NB4 (cell line): Measurements from ENCODE around the gene SLC6A12.

Experiments used
- POLR2A ChIP-seq: IDR thresholded peaks from 2 replicates; pipeline ENCODE4 v1.6.1; 2011; ENCODE audit warnings: mild to moderate bottlenecking; ENCODE audit not compliant: insufficient read length; ENCODE audit errors: extremely low read depth
- TF ChIP-seq, protein P1 (sequence below): IDR thresholded peaks from one replicate; pipeline ENCODE4 v1.5.1; 2012; ENCODE audit warnings: low read depth, low read length

- TF ChIP-seq, protein P1, sequence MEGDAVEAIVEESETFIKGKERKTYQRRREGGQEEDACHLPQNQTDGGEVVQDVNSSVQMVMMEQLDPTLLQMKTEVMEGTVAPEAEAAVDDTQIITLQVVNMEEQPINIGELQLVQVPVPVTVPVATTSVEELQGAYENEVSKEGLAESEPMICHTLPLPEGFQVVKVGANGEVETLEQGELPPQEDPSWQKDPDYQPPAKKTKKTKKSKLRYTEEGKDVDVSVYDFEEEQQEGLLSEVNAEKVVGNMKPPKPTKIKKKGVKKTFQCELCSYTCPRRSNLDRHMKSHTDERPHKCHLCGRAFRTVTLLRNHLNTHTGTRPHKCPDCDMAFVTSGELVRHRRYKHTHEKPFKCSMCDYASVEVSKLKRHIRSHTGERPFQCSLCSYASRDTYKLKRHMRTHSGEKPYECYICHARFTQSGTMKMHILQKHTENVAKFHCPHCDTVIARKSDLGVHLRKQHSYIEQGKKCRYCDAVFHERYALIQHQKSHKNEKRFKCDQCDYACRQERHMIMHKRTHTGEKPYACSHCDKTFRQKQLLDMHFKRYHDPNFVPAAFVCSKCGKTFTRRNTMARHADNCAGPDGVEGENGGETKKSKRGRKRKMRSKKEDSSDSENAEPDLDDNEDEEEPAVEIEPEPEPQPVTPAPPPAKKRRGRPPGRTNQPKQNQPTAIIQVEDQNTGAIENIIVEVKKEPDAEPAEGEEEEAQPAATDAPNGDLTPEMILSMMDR, result no peak
- no peak for TF ChIP-seq POLR2A
These were observed 27.3 kb upstream of the SLC6A12 start for GRCh38 chr12:241266-241665.
